T-helper 2 cell treated with Interferon-gamma antibody and Interleukin-4, amounts not matched to agents 5 μg/mL and 100 μg/mL, for 36 hours (primary cell): Measurements from ENCODE around the gene PRPF6.

Experiments
- DNase-seq: peaks from one replicate; pipeline ENCODE4 v3.0.0; 2021; ENCODE audit warnings: low spot score
- H3K27ac Mint-ChIP-seq: one replicate; pipeline ENCODE4 v1.8.0; 2021; ENCODE audit warnings: mild to moderate bottlenecking, mixed read lengths
- H3K27me3 Mint-ChIP-seq: one replicate; pipeline ENCODE4 v1.8.0; 2021; ENCODE audit warnings: low read depth, mixed read lengths
- H3K36me3 Mint-ChIP-seq: one replicate; pipeline ENCODE4 v1.8.0; 2021; ENCODE audit warnings: low read depth, mixed read lengths
- H3K4me1 Mint-ChIP-seq: one replicate; pipeline ENCODE4 v1.8.0; 2021; ENCODE audit warnings: low read depth, mixed read lengths
- H3K4me3 Mint-ChIP-seq: one replicate; pipeline ENCODE4 v1.8.0; 2022; ENCODE audit warnings: mild to moderate bottlenecking, moderate library complexity, mixed read lengths
- H3K9me3 Mint-ChIP-seq: one replicate; pipeline ENCODE4 v1.8.0; 2021; ENCODE audit warnings: mixed read lengths

Gene PRPF6

DNA sequence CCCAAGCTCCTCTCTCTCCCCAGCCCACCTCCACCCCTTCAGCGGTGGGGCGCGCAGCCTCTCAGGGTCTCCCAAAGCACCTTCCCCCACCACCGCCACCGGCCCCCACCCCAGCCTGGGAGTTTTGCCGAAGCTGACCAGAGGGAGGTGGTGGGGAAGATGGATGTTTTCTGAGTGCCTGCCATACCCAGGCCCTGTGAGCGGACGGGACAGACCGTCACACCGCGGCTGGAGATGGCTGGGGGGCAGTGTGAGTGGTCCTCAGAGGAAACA is 60.8 kb downstream of the PRPF6 start:
- no peak for DNase-seq
- H3K4me3 Mint-ChIP-seq: peak overlapping the region; percentile 79
- no peaks in the 10 kb centered on the region for H3K36me3 Mint-ChIP-seq
- no peak overlapping the region for H3K27ac Mint-ChIP-seq
- H3K9me3 Mint-ChIP-seq: no peaks in the 10 kb centered on the region
- peaks cover 13% of the 10 kb centered on the region for H3K27me3 Mint-ChIP-seq
- peaks cover 33% of the 10 kb centered on the region for H3K4me1 Mint-ChIP-seq

GRCh38 chr20:64042054-64042781 is 61.3 kb downstream of the PRPF6 start:
- peaks cover 18% of the 10 kb centered on the region for H3K27me3 Mint-ChIP-seq
- peak overlapping the region; percentile 79 for H3K4me3 Mint-ChIP-seq
- peak overlapping the region; percentile 83 for H3K27ac Mint-ChIP-seq
- no peaks in the 10 kb centered on the region for H3K9me3 Mint-ChIP-seq
- H3K36me3 Mint-ChIP-seq: no peaks in the 10 kb centered on the region
- peaks cover 30% of the 10 kb centered on the region for H3K4me1 Mint-ChIP-seq
- DNase-seq: no peak

- DNase-seq: no peak
- no peaks in the 10 kb centered on the region for H3K36me3 Mint-ChIP-seq
- peak overlapping the region; percentile 0 for H3K27ac Mint-ChIP-seq
- no peaks in the 10 kb centered on the region for H3K9me3 Mint-ChIP-seq
- no peak overlapping the region for H3K4me3 Mint-ChIP-seq
- H3K27me3 Mint-ChIP-seq: peaks cover 25% of the 10 kb centered on the region
- peaks cover 24% of the 10 kb centered on the region for H3K4me1 Mint-ChIP-seq
These were observed 62.8 kb downstream of the PRPF6 start for GRCh38 chr20:64043768-64044167.

- no peak for DNase-seq
- Mint-ChIP-seq H3K9me3 (no peaks in the 10 kb centered on the region), H3K4me3 (no peak overlapping the region), H3K27ac (peak overlapping the region; percentile 27), H3K4me1 (peaks cover 23% of the 10 kb centered on the region), H3K27me3 (peaks cover 27% of the 10 kb centered on the region), H3K36me3 (no peaks in the 10 kb centered on the region)
These were observed 63.7 kb downstream of the PRPF6 start for GRCh38 chr20:64044484-64045247.

GRCh38 chr20:64045346-64046011 is 64.5 kb downstream of the PRPF6 start:
- peaks cover 18% of the 10 kb centered on the region for H3K4me1 Mint-ChIP-seq
- H3K27ac Mint-ChIP-seq: no peak overlapping the region
- no peaks in the 10 kb centered on the region for H3K9me3 Mint-ChIP-seq
- H3K36me3 Mint-ChIP-seq: no peaks in the 10 kb centered on the region
- peaks cover 32% of the 10 kb centered on the region for H3K27me3 Mint-ChIP-seq
- H3K4me3 Mint-ChIP-seq: no peak overlapping the region
- DNase-seq: no peak

DNA sequence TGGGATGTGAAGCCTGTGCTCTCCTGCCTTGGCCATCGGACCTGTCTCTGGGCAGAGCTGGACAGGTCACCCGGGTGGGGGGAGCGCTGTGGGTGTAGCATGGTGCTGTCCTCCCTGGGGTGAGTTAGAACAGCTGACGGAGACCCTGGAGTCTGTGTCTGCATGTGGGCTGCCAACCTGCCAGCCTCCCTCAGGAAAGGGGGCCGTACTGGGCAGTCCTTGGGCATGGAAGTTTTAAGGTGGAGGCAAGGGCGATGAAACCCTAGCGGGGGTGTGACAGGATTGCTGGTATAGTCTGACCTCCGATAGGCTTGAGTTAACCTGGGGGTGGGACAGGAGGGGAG is 66.1 kb downstream of the PRPF6 start:
- Mint-ChIP-seq H3K4me3 (no peak overlapping the region), H3K9me3 (no peaks in the 10 kb centered on the region), H3K27me3 (peaks cover 42% of the 10 kb centered on the region), H3K36me3 (no peaks in the 10 kb centered on the region), H3K4me1 (peaks cover 16% of the 10 kb centered on the region), H3K27ac (no peak overlapping the region)
- DNase-seq: no peak

DNA sequence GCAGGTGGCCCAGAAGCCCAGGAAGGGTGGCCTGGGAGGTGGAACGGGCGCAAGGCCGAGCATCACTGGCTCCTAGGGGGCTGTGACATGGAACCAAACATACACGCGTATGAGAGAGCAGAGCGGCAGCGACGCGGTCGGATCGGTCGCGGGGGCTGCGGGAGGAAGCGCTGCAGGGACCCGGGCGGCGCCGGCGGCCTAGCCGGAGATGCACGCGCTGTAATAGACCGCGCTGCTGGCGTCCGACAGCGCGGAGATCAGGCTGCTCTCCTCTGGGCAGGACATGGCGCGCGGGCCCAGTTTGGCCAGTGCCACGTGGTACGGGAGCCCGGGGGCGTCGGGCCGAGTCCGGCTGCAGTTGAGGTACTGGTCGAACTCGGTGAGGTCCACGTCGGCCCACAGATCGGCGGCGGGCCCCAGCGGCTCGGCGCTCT is 67.1 kb downstream of the PRPF6 start:
- Mint-ChIP-seq H3K27me3 (peaks cover 43% of the 10 kb centered on the region), H3K36me3 (no peaks in the 10 kb centered on the region), H3K4me1 (peaks cover 16% of the 10 kb centered on the region), H3K27ac (no peak overlapping the region), H3K9me3 (no peaks in the 10 kb centered on the region), H3K4me3 (no peak overlapping the region)
- DNase-seq: no peak

DNA sequence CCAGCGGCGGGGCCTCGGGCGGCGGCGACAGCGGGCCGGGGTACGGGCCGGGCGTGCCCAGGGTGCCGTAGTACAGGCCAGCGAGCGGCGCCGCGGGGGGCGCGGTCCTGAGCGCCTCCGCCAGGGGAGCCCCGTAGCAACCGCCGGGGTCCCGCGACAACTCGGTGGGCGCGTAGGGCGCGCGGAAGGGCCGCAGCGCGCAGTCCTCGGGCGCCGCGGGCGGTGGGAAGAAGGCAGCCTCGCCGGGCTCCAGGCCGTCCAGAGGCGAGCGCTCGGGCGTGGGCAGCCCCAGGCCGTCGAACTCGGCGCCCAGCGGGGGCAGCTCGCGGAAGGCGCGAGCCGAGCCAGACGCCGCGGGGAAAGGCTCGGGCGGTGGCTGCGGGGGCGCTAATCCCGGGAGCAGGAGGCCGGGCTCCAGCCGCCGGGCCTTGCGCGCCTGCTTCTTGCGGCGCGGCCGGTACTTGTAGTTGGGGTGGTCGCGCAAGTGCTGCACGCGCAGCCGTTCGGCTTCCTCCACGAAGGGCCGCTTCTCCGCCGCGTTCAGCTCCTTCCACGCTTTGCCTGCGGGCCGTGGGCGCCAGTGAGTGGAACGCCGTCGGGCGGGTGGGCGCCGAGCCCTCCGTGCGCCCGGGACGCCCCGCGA is 67.6 kb downstream of the PRPF6 start:
- Mint-ChIP-seq H3K4me1 (peaks cover 15% of the 10 kb centered on the region), H3K36me3 (no peaks in the 10 kb centered on the region), H3K9me3 (no peaks in the 10 kb centered on the region), H3K27ac (no peak overlapping the region), H3K4me3 (no peak overlapping the region), H3K27me3 (peaks cover 43% of the 10 kb centered on the region)
- DNase-seq: no peak

DNA sequence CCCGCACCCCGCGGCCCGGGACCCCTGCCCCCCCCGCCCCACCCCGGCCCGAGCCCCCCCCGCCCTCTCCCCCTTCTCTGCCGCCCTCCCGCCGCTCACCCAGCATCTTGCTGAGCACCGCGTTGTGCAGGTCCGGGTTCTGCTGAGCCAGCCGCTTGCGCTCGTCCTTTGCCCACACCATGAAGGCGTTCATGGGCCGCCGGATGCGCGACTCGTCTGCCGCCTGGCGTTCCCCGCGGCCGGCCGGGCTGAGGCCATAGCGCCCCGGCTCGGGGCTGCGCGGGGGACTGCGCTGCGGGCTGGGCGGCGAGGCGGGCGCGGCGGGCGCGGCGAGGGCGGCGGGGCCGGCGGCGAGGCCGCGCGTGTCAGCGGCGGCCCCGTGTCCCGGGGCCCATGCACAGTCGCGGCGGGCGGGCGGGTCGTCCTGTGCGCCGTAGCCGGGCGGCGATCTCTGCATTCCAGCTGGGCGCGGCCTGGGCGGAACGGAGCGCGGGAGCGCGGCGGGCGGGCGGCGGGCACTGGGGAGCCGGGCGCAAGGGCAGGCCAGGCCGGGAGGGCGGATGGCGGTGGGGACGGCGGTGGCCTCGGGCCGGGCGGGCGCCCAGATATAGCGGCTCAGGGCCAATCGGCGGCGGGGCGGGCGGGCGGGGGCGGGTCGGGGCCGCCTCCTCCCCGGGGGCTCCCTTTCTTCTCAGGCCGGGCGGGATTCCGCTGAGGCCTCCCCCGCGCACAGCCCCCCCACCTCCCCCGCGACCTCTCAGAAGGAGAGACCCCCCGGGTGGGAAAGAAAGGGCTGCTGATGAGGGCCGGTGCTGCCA is 68.3 kb downstream of the PRPF6 start, which contains the start of gene SOX18:
SOX18 (minus strand) TSS at position 580 of the 818 bp plus-strand sequence; CDS start at position 457, 123 bp downstream.
- H3K4me1 Mint-ChIP-seq: peaks cover 12% of the 10 kb centered on the region
- peak within 1 kb of the TSS; percentile 54 for H3K4me3 Mint-ChIP-seq
- H3K27ac Mint-ChIP-seq: no peak within 1 kb of the TSS
- H3K9me3 Mint-ChIP-seq: no peaks in the 10 kb centered on the region
- peaks cover 43% of the 10 kb centered on the region for H3K27me3 Mint-ChIP-seq
- peak; percentile 33 for DNase-seq
- no peaks in the 10 kb centered on the region for H3K36me3 Mint-ChIP-seq

DNA sequence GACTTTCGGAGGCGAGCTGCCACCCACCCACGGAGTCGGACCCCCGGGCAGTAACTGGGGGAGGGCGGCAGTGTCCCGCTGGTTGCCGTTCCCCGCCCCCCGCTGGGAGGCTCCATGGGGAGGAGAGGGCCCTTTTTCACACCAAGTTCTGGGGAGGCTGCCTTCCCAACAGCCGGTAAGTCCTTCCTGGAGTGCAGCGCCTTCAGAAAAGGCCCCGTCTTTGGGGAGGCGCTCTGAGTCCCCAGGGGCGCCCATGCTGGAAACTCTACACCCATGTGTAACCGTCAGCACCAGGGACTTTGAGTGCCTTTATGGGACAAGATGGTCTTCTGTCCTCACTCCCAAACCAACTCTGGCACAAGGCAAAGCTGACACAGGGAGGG is 68.9 kb downstream of the PRPF6 start:
- Mint-ChIP-seq H3K36me3 (no peaks in the 10 kb centered on the region), H3K4me3 (peak overlapping the region; percentile 54), H3K9me3 (no peaks in the 10 kb centered on the region), H3K27ac (no peak overlapping the region), H3K27me3 (peaks cover 43% of the 10 kb centered on the region), H3K4me1 (peaks cover 10% of the 10 kb centered on the region)
- no peak for DNase-seq

DNA sequence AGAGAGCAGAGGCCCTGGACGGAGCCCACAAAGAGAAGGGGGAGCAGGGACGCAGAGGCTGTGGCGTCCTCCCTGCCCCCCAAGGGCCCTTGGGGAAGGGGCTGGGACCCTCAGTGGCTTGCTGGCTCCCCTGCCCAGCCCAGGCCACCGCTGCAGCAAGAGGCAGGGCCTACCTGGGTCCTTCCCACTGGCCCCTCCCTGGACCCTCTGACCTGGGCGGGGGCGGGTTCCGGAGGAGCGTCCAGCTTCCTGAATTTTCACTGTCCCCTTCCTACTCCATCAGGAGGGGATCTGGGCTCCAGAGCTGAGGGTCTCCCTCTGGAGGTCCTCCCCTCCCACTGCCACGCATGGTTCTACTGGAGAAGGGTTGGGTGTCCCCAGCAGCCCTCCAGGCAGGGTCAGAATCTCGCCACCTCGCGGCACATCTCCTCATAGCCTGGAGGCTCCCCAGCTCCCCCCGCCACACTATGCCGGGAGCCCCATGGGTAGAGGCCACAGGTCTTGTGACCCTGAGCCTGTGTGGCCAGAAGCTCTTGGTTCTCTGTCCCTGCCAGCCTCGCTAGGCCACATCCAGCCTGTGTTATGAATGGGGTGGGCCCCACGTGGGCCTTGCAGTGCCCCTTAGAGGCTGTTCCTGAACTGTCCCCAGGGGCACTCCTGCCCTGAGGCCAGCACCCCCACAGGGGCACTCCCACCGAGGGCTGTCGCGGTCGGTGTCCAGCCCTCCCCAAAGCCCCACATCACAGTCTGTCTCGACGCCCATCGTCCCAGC is 69.5 kb downstream of the PRPF6 start:
- no peaks in the 10 kb centered on the region for H3K36me3 Mint-ChIP-seq
- peak overlapping the region; percentile 48 for H3K4me3 Mint-ChIP-seq
- peaks cover 10% of the 10 kb centered on the region for H3K4me1 Mint-ChIP-seq
- H3K27me3 Mint-ChIP-seq: peaks cover 41% of the 10 kb centered on the region
- H3K27ac Mint-ChIP-seq: no peak overlapping the region
- no peaks in the 10 kb centered on the region for H3K9me3 Mint-ChIP-seq
- DNase-seq: no peak

DNA sequence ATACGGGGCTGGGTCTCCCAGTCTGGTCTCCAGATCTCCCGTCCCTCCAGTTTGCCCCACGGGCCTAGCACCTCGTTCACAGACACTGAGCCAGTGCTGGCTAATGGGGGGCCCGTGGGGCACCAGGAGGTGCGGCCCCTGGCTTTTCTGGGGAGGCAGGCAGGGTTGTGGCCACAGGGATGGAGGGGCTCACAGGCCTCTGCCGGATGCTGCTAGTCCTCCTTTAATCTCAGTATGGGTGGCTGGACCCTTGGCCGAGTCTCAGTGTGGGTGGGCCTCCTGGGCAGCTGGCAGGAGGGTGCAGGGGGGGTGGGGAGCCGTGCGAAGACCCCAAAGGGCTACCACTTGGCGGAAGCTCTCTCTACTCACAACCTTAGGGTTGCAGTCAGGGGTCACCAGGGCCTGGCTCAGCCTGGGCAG is 70.1 kb downstream of the PRPF6 start:
- Mint-ChIP-seq H3K9me3 (no peaks in the 10 kb centered on the region), H3K4me3 (no peak overlapping the region), H3K27me3 (peaks cover 37% of the 10 kb centered on the region), H3K36me3 (no peaks in the 10 kb centered on the region), H3K27ac (no peak overlapping the region), H3K4me1 (peaks cover 6% of the 10 kb centered on the region)
- DNase-seq: no peak
